HUES64 (cell line): Measurements from ENCODE around the gene COL4A1.

Experiments used
- H3K27ac ChIP-seq: 2 replicates; pipeline ENCODE4 v1.7.0; 2013; ENCODE audit warnings: low read depth, low read length, inconsistent platforms
- H3K27me3 ChIP-seq: 2 replicates; pipeline ENCODE4 v1.6.1; 2013; ENCODE audit warnings: mild to moderate bottlenecking, low read length; ENCODE audit not compliant: insufficient read depth
- H3K36me3 ChIP-seq: 2 replicates; pipeline ENCODE4 v1.6.1; 2013; ENCODE audit warnings: mild to moderate bottlenecking, low read length; ENCODE audit not compliant: insufficient read depth
- H3K4me1 ChIP-seq: 2 replicates; pipeline ENCODE4 v1.6.1; 2013; ENCODE audit warnings: mild to moderate bottlenecking, low read length, moderate library complexity; ENCODE audit not compliant: insufficient read depth
- H3K4me3 ChIP-seq: 2 replicates; pipeline ENCODE4 v1.5.1; 2013; ENCODE audit warnings: mild to moderate bottlenecking, low read length, moderate library complexity
- H3K9ac ChIP-seq: 2 replicates; pipeline ENCODE4 v1.6.1; 2013; ENCODE audit warnings: mild to moderate bottlenecking, low read depth, low read length
- H3K9me3 ChIP-seq: 2 replicates; pipeline ENCODE4 v1.6.1; 2013; ENCODE audit warnings: low read depth, low read length; ENCODE audit not compliant: insufficient read depth
- WGBS: fragments of 150-250, 120-280 bp; methylation state at CpG from one replicate; pipeline ENCODE4 v1.1.7; 2013; ENCODE audit warnings: missing lambda C conversion rate; 5-methylcytosine and 5-hydroxymethylcytosine counted together

COL4A1 gene

GRCh38 chr13:110340812-110341444, 34.0 kb upstream of the COL4A1 start:
- WGBS, result 76% methylated on average over 24 of the region's 24 CpGs
- H3K9me3 ChIP-seq, result no peaks in the 10 kb centered on the region
- H3K4me1 ChIP-seq, result peaks cover 44% of the 10 kb centered on the region
- no peak overlapping the region for H3K9ac ChIP-seq
- 0 out of 2 replicates have a peak, but pooled peaks cover 4% of the 10 kb centered on the region for H3K36me3 ChIP-seq
- H3K27ac ChIP-seq, result no peak overlapping the region
- no peak overlapping the region for H3K4me3 ChIP-seq
- H3K27me3 ChIP-seq, result no peaks in the 10 kb centered on the region

GRCh38 chr13:110339975-110340550, 33.1 kb upstream of the COL4A1 start:
- Histone ChIP-seq H3K4me3 (no peak overlapping the region), H3K9ac (no peak overlapping the region), H3K9me3 (no peaks in the 10 kb centered on the region), H3K27ac (no peak overlapping the region), H3K4me1 (peaks cover 44% of the 10 kb centered on the region), H3K27me3 (no peaks in the 10 kb centered on the region), H3K36me3 (peaks cover 4% of the 10 kb centered on the region; the same call in 1 of the 2 replicates)
- 87% methylated on average over 9 of the region's 9 CpGs for whole genome bisulfite sequencing

- Histone ChIP-seq H3K9me3 (no peaks in the 10 kb centered on the region), H3K27ac (peak overlapping the region; percentile 24; the same call in 1 of the 2 replicates), H3K4me3 (no peak overlapping the region), H3K4me1 (peaks cover 44% of the 10 kb centered on the region), H3K27me3 (no peaks in the 10 kb centered on the region), H3K36me3 (peaks cover 2% of the 10 kb centered on the region; the same call in 1 of the 2 replicates), H3K9ac (no peak overlapping the region)
- whole genome bisulfite sequencing, result 94% methylated on average over 6 of the region's 6 CpGs
Measured at GRCh38 chr13:110339263-110339662, 32.3 kb upstream of the COL4A1 start.

GRCh38 chr13:110338441-110339101, 31.6 kb upstream of the COL4A1 start:
- Histone ChIP-seq H3K4me1 (peaks cover 44% of the 10 kb centered on the region), H3K9ac (peak overlapping the region; percentile 21), H3K4me3 (no peak overlapping the region), H3K27me3 (no peaks in the 10 kb centered on the region), H3K27ac (peak overlapping the region; percentile 24), H3K9me3 (no peaks in the 10 kb centered on the region), H3K36me3 (no peaks in the 10 kb centered on the region; the same call in 1 of the 2 replicates)
- 51% methylated on average over 13 of the region's 13 CpGs for WGBS

GRCh38 chr13:110337247-110337646, 30.3 kb upstream of the COL4A1 start:
- 95% methylated on average over 7 of the region's 7 CpGs for WGBS
- Histone ChIP-seq H3K36me3 (no peaks in the 10 kb centered on the region; the same call in 1 of the 2 replicates), H3K27ac (no peak overlapping the region), H3K9ac (no peak overlapping the region), H3K27me3 (no peaks in the 10 kb centered on the region), H3K4me3 (no peak overlapping the region), H3K9me3 (no peaks in the 10 kb centered on the region), H3K4me1 (peaks cover 37% of the 10 kb centered on the region)

GRCh38 chr13:110336681-110337080, 29.7 kb upstream of the COL4A1 start:
- H3K27me3 ChIP-seq, result no peaks in the 10 kb centered on the region
- no peaks in the 10 kb centered on the region; the same call in 1 of the 2 replicates for H3K36me3 ChIP-seq
- H3K9ac ChIP-seq, result no peak overlapping the region
- H3K27ac ChIP-seq, result no peak overlapping the region
- H3K9me3 ChIP-seq, result no peaks in the 10 kb centered on the region
- WGBS, result 91% methylated on average over 5 of the region's 5 CpGs
- H3K4me3 ChIP-seq, result no peak overlapping the region
- peaks cover 31% of the 10 kb centered on the region for H3K4me1 ChIP-seq

GRCh38 chr13:110336108-110336507, 29.2 kb upstream of the COL4A1 start:
- H3K27ac ChIP-seq, result no peak overlapping the region
- no peak overlapping the region for H3K9ac ChIP-seq
- no peaks in the 10 kb centered on the region; the same call in 1 of the 2 replicates for H3K36me3 ChIP-seq
- no peaks in the 10 kb centered on the region for H3K27me3 ChIP-seq
- no peak overlapping the region for H3K4me3 ChIP-seq
- H3K9me3 ChIP-seq, result no peaks in the 10 kb centered on the region
- 95% methylated on average over 8 of the region's 9 CpGs for WGBS
- H3K4me1 ChIP-seq, result peaks cover 29% of the 10 kb centered on the region

- no peak overlapping the region for H3K9ac ChIP-seq
- no peaks in the 10 kb centered on the region for H3K9me3 ChIP-seq
- H3K27ac ChIP-seq, result no peak overlapping the region
- H3K36me3 ChIP-seq, result no peaks in the 10 kb centered on the region; the same call in 1 of the 2 replicates
- 89% methylated on average over 11 of the region's 11 CpGs for WGBS
- H3K27me3 ChIP-seq, result no peaks in the 10 kb centered on the region
- no peak overlapping the region for H3K4me3 ChIP-seq
- H3K4me1 ChIP-seq, result peaks cover 28% of the 10 kb centered on the region
Measured at GRCh38 chr13:110334841-110335490, 28.0 kb upstream of the COL4A1 start.

- Histone ChIP-seq H3K9ac (no peak overlapping the region), H3K27me3 (no peaks in the 10 kb centered on the region)
- 93% methylated on average over 8 of the region's 8 CpGs for WGBS
Measured at GRCh38 chr13:110334256-110334655, 27.3 kb upstream of the COL4A1 start.

GRCh38 chr13:110333837-110334236, 26.9 kb upstream of the COL4A1 start:
- Histone ChIP-seq H3K27me3 (no peaks in the 10 kb centered on the region), H3K9me3 (no peaks in the 10 kb centered on the region), H3K27ac (no peak overlapping the region), H3K4me3 (no peak overlapping the region), H3K36me3 (no peaks in the 10 kb centered on the region; the same call in 1 of the 2 replicates), H3K4me1 (peaks cover 34% of the 10 kb centered on the region), H3K9ac (no peak overlapping the region)
- 87% methylated on average over 12 of the region's 12 CpGs for WGBS

More at GRCh38 chr13:110334256-110334655, 27.3 kb upstream of the COL4A1 start:
- Histone ChIP-seq H3K4me3 (no peak overlapping the region), H3K36me3 (no peaks in the 10 kb centered on the region; the same call in 1 of the 2 replicates), H3K9me3 (no peaks in the 10 kb centered on the region), H3K4me1 (peaks cover 35% of the 10 kb centered on the region), H3K27ac (no peak overlapping the region)

- Histone ChIP-seq H3K36me3 (no peaks in the 10 kb centered on the region; the same call in 1 of the 2 replicates), H3K27ac (no peak overlapping the region), H3K9ac (no peak overlapping the region), H3K4me1 (peaks cover 34% of the 10 kb centered on the region), H3K9me3 (no peaks in the 10 kb centered on the region), H3K4me3 (no peak overlapping the region), H3K27me3 (no peaks in the 10 kb centered on the region)
- 97% methylated on average over 2 of the region's 2 CpGs for WGBS
Measured at GRCh38 chr13:110332750-110333149, 25.8 kb upstream of the COL4A1 start.
